Activated T-cell treated with anti-CD3 and anti-CD28 coated beads, Interleukin-2, amount 50 U/mL, for 72 hours (primary cell): Measurements from ENCODE around the gene PRDM10. TPM values are rescaled to one million over a fixed set of nuclear protein-coding genes. Genes with fewer than 3 reads are reported as not detected.

Experiments
- ATAC-seq, 2 donors: fragments of 150-1000 bp; cut with Tn5 transposase; replicated peaks in 1 of 2; 2 replicates each; pipeline ENCODE4 v1.10.0; 2021; ENCODE audit warnings: moderate library complexity in 2 of 2, mild to moderate bottlenecking in 1 of 2
- DNase-seq, 2 donors: peaks; one replicate each; pipeline ENCODE4 v3.0.0; 2021 to 2022; ENCODE audit warnings: mixed read lengths in 1 of 2
- H3K27ac Mint-ChIP-seq: one replicate; pipeline ENCODE4 v1.8.0; 2022; ENCODE audit warnings: mild to moderate bottlenecking, moderate library complexity, mixed read lengths
- H3K27me3 Mint-ChIP-seq: one replicate; pipeline ENCODE4 v1.8.0; 2022; ENCODE audit warnings: low read depth, mixed read lengths
- H3K36me3 Mint-ChIP-seq, 2 donors: one replicate each; pipeline ENCODE4 v1.8.0; 2022; ENCODE audit warnings: mixed read lengths in 2 of 2, mild to moderate bottlenecking in 1 of 2; ENCODE audit not compliant: insufficient read depth in 2 of 2
- H3K4me1 Mint-ChIP-seq: one replicate; pipeline ENCODE4 v1.8.0; 2022; ENCODE audit warnings: low read depth, mixed read lengths
- H3K4me3 Mint-ChIP-seq, 2 donors: one replicate each; pipeline ENCODE4 v1.8.0; 2022; ENCODE audit warnings: mild to moderate bottlenecking in 2 of 2, mixed read lengths in 2 of 2, moderate library complexity in 2 of 2
- H3K9me3 Mint-ChIP-seq, 2 donors: one replicate each; pipeline ENCODE4 v1.8.0; 2022; ENCODE audit warnings: mixed read lengths in 2 of 2
- total RNA-seq, 2 donors: library from RNA; stranded (reverse); gene quantifications; one replicate each; pipeline ENCODE4 v1.2.3, GENCODE V29; 2022

PRDM10 gene
- total RNA-seq, 2 donors from 2014 or later: 5.4 to 5.5 TPM

GRCh38 chr11:129928923-129929692 lies 73.5 kb downstream of the PRDM10 start:
- Mint-ChIP-seq H3K36me3 (peaks cover 0 to 6% of the 10 kb centered on the region in 2 donors), H3K9me3 (no peaks in the 10 kb centered on the region), H3K4me3 (no peak overlapping the region), H3K27ac (peak overlapping the region; percentile 66), H3K4me1 (no peaks in the 10 kb centered on the region), H3K27me3 (no peaks in the 10 kb centered on the region)
- no peak for DNase-seq
- ATAC-seq: no peak

- ATAC-seq: no peak
- peaks cover 0 to 7% of the 10 kb centered on the region in 2 donors for H3K36me3 Mint-ChIP-seq
- H3K9me3 Mint-ChIP-seq: no peaks in the 10 kb centered on the region
Observed at GRCh38 chr11:129922674-129923073, 80.0 kb downstream of the PRDM10 start.

GRCh38 chr11:129918361-129918760 lies 84.3 kb downstream of the PRDM10 start:
- no peaks in the 10 kb centered on the region for H3K27me3 Mint-ChIP-seq
- peaks cover 7% of the 10 kb centered on the region for H3K4me1 Mint-ChIP-seq
- no peak overlapping the region for H3K27ac Mint-ChIP-seq
- DNase-seq (no peak), ATAC-seq (no peak)
- no peaks in the 10 kb centered on the region for H3K9me3 Mint-ChIP-seq
- peaks cover 0 to 7% of the 10 kb centered on the region in 2 donors for H3K36me3 Mint-ChIP-seq
- H3K4me3 Mint-ChIP-seq: no peak overlapping the region

More at GRCh38 chr11:129922674-129923073, 80.0 kb downstream of the PRDM10 start:
- no peak overlapping the region for H3K4me3 Mint-ChIP-seq
- H3K27me3 Mint-ChIP-seq: no peaks in the 10 kb centered on the region
- no peak overlapping the region for H3K27ac Mint-ChIP-seq
- no peak for DNase-seq
- H3K4me1 Mint-ChIP-seq: peaks cover 9% of the 10 kb centered on the region

GRCh38 chr11:129917231-129917630 lies 85.4 kb downstream of the PRDM10 start:
- Mint-ChIP-seq H3K27me3 (no peaks in the 10 kb centered on the region), H3K4me1 (peaks cover 4% of the 10 kb centered on the region), H3K9me3 (no peaks in the 10 kb centered on the region), H3K36me3 (peaks cover 0 to 1% of the 10 kb centered on the region in 2 donors), H3K4me3 (no peak overlapping the region), H3K27ac (no peak overlapping the region)
- no peak for ATAC-seq
- DNase-seq: no peak

GRCh38 chr11:129911298-129911697 lies 91.3 kb downstream of the PRDM10 start:
- H3K27me3 Mint-ChIP-seq: no peaks in the 10 kb centered on the region
- H3K36me3 Mint-ChIP-seq: peaks cover 0 to 6% of the 10 kb centered on the region in 2 donors
- H3K27ac Mint-ChIP-seq: peak overlapping the region; percentile 78
- no peaks in the 10 kb centered on the region for H3K9me3 Mint-ChIP-seq
- H3K4me1 Mint-ChIP-seq: peaks cover 7% of the 10 kb centered on the region
- DNase-seq (no peak), ATAC-seq (no peak)
- peak overlapping the region in 1 of 2 donors; percentile 1 for H3K4me3 Mint-ChIP-seq

GRCh38 chr11:129910360-129910759 lies 92.3 kb downstream of the PRDM10 start:
- H3K4me1 Mint-ChIP-seq: peaks cover 7% of the 10 kb centered on the region
- DNase-seq (no peak), ATAC-seq (no peak)
- H3K36me3 Mint-ChIP-seq: peaks cover 0 to 7% of the 10 kb centered on the region in 2 donors
- H3K27me3 Mint-ChIP-seq: no peaks in the 10 kb centered on the region
- no peaks in the 10 kb centered on the region for H3K9me3 Mint-ChIP-seq
- H3K4me3 Mint-ChIP-seq: no peak overlapping the region
- H3K27ac Mint-ChIP-seq: no peak overlapping the region

GRCh38 chr11:129905402-129905801 lies 97.2 kb downstream of the PRDM10 start:
- H3K36me3 Mint-ChIP-seq: peaks cover 0 to 13% of the 10 kb centered on the region in 2 donors
- H3K27me3 Mint-ChIP-seq: no peaks in the 10 kb centered on the region

GRCh38 chr11:129896062-129896461 lies 106.6 kb downstream of the PRDM10 start:
- Mint-ChIP-seq H3K9me3 (no peaks in the 10 kb centered on the region), H3K27ac (peak overlapping the region; percentile 74), H3K4me1 (peaks cover 36% of the 10 kb centered on the region), H3K4me3 (peak overlapping the region; percentile 92 to 93), H3K27me3 (no peaks in the 10 kb centered on the region), H3K36me3 (peaks cover 0 to 11% of the 10 kb centered on the region in 2 donors)
- ATAC-seq (no peak), DNase-seq (no peak)

More at GRCh38 chr11:129905402-129905801, 97.2 kb downstream of the PRDM10 start:
- Mint-ChIP-seq H3K4me1 (no peaks in the 10 kb centered on the region), H3K27ac (no peak overlapping the region), H3K9me3 (no peaks in the 10 kb centered on the region), H3K4me3 (no peak overlapping the region)
- DNase-seq: no peak
- no peak for ATAC-seq

GRCh38 chr11:129895126-129896041 lies 107.3 kb downstream of the PRDM10 start, which contains the start of gene NFRKB:
Gene NFRKB (minus strand): TSS chr11:129895578. CDS start chr11:129892849, 2,729 bp downstream.
- H3K27me3 Mint-ChIP-seq: no peaks in the 10 kb centered on the region
- H3K9me3 Mint-ChIP-seq: no peaks in the 10 kb centered on the region
- ATAC-seq (peak; percentile 99), DNase-seq (peak; percentile 88 to 92)
- H3K4me3 Mint-ChIP-seq: peak within 1 kb of the TSS; percentile 92 to 93
- peaks cover 0 to 11% of the 10 kb centered on the region in 2 donors for H3K36me3 Mint-ChIP-seq
- peak within 1 kb of the TSS; percentile 74 for H3K27ac Mint-ChIP-seq
- peaks cover 36% of the 10 kb centered on the region for H3K4me1 Mint-ChIP-seq

- H3K4me3 Mint-ChIP-seq: peak overlapping the region; percentile 92 to 93
- peaks cover 45% of the 10 kb centered on the region for H3K4me1 Mint-ChIP-seq
- H3K27ac Mint-ChIP-seq: peak overlapping the region; percentile 70
- peaks cover 0 to 19% of the 10 kb centered on the region in 2 donors for H3K36me3 Mint-ChIP-seq
- ATAC-seq: peak in 1 of 2 donors; percentile 10
- H3K27me3 Mint-ChIP-seq: no peaks in the 10 kb centered on the region
- H3K9me3 Mint-ChIP-seq: no peaks in the 10 kb centered on the region
- peak in 1 of 2 donors; percentile 9 for DNase-seq
Observed at GRCh38 chr11:129894278-129895125, 108.1 kb downstream of the PRDM10 start.

GRCh38 chr11:129888451-129888850 lies 114.2 kb downstream of the PRDM10 start:
- H3K4me3 Mint-ChIP-seq: no peak overlapping the region
- H3K27me3 Mint-ChIP-seq: no peaks in the 10 kb centered on the region
- peaks cover 32% of the 10 kb centered on the region for H3K4me1 Mint-ChIP-seq

GRCh38 chr11:129885381-129885780 lies 117.3 kb downstream of the PRDM10 start:
- no peak overlapping the region for H3K27ac Mint-ChIP-seq
- peaks cover 15 to 50% of the 10 kb centered on the region in 2 donors for H3K36me3 Mint-ChIP-seq
- no peaks in the 10 kb centered on the region for H3K9me3 Mint-ChIP-seq
- ATAC-seq: no peak
- no peak for DNase-seq
- peaks cover 22% of the 10 kb centered on the region for H3K4me1 Mint-ChIP-seq
- H3K27me3 Mint-ChIP-seq: no peaks in the 10 kb centered on the region
- no peak overlapping the region for H3K4me3 Mint-ChIP-seq

More at GRCh38 chr11:129888451-129888850, 114.2 kb downstream of the PRDM10 start:
- no peaks in the 10 kb centered on the region for H3K9me3 Mint-ChIP-seq
- H3K36me3 Mint-ChIP-seq: peaks cover 10 to 51% of the 10 kb centered on the region in 2 donors
- ATAC-seq (no peak), DNase-seq (no peak)
- peak overlapping the region; percentile 75 for H3K27ac Mint-ChIP-seq
